Small intestine (tissue), 7 donors: ENCODE results near the gene ZNF527. TPM values are rescaled to one million over a fixed set of nuclear protein-coding genes. Genes with fewer than 3 reads are reported as not detected.
"Not testable (repeated sequence)": the region's sequence is repeated elsewhere in the genome, so short reads cannot be mapped to it uniquely, and the experiment has no call there.

Source experiments
- DNase-seq, 2 donors: peaks; one replicate each; pipeline versions ENCODE4 v3.0.0 to v3.0.0-alpha.2; 2013
- FAIRE-seq: peaks from 2 replicates; lab custom pipeline; 2012; peaks lifted over from hg19 to GRCh38; lab: Jason Lieb, UNC
- H3K27ac ChIP-seq, 3 donors: one replicate each; pipeline ENCODE4 v1.5.1; 2013; ENCODE audit warnings: low read length in 2 of 3, mild to moderate bottlenecking in 2 of 3, control low read depth in 1 of 3, inconsistent platforms in 1 of 3, low read depth in 1 of 3, moderate library complexity in 1 of 3
- H3K27me3 ChIP-seq, 3 donors: one replicate each; pipeline ENCODE4 v1.6.1; 2013; ENCODE audit warnings: low read length in 3 of 3, inconsistent platforms in 1 of 3; ENCODE audit not compliant: control insufficient read depth in 3 of 3, insufficient read depth in 3 of 3
- H3K36me3 ChIP-seq, 3 donors: one replicate each; pipeline ENCODE4 v1.6.1; 2013; ENCODE audit warnings: low read length in 3 of 3, inconsistent platforms in 1 of 3, low read depth in 1 of 3, mild to moderate bottlenecking in 1 of 3, moderate library complexity in 1 of 3; ENCODE audit not compliant: control insufficient read depth in 3 of 3, insufficient read depth in 2 of 3
- H3K4me1 ChIP-seq, 3 donors: one replicate each; pipeline ENCODE4 v1.6.1; 2013; ENCODE audit warnings: low read length in 2 of 3, inconsistent platforms in 1 of 3, low read depth in 1 of 3, mild to moderate bottlenecking in 1 of 3, moderate library complexity in 1 of 3; ENCODE audit not compliant: control insufficient read depth in 3 of 3, insufficient read depth in 2 of 3
- H3K4me3 ChIP-seq, 3 donors: one replicate each; pipeline ENCODE4 v1.5.1; 2013; ENCODE audit warnings: low read length in 3 of 3, control low read depth in 1 of 3, inconsistent platforms in 1 of 3, low read depth in 1 of 3, mild to moderate bottlenecking in 1 of 3, moderate library complexity in 1 of 3
- H3K9me3 ChIP-seq, 2 donors: one replicate each; pipeline ENCODE4 v1.6.1; 2013; ENCODE audit warnings: low read depth in 1 of 2, low read length in 1 of 2; ENCODE audit not compliant: control insufficient read depth in 2 of 2, insufficient read depth in 1 of 2
- whole genome bisulfite sequencing, 3 donors: extraction: QIAGEN DNeasy Blood & Tissue Kit; methylation state at CpG; one replicate each; pipeline ENCODE4 v1.1.7; 2013; 5-methylcytosine and 5-hydroxymethylcytosine counted together
- polyA plus RNA-seq, 4 donors: library from polyadenylated mRNA; stranded (reverse) in 3 of 4; unstranded in 1 of 4; fragments of 200-250 nt in 3 of 4; fragments of 120-200 nt in 1 of 4; gene quantifications; one replicate each; pipeline versions ENCODE4 v1.2.1 to v1.2.3, GENCODE V29; 2013
- donor health status: healthy with polysubstance abuse.
- donor health status: control.
- donor health status: control.
- donor health status: Bipolar disorder and iron deficiency.
- donor health status: healthy.

ZNF527 gene
- polyA plus RNA-seq, 4 donors, result 1.6 to 6.2 (median 2.9) TPM

DNA sequence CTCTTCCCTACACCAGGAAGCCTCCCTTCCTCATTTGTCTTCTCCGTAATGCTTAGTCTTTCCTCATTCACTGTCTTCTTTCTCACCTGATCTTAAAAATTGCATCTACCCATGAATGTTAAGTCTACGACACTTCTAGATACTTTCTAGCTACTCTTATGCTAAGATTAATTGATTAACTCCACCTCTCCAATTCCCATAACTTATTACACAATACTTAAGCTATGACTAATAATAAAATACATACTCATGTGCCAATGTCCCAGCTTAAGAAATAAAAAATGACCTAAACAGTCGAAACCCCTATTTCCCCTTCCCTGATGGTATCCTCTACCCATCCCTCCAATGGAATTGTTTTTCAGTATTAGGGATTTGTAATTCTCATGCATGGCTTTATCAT lies 22.8 kb upstream of the ZNF527 start:
- Histone ChIP-seq H3K27ac (no peak overlapping the region), H3K9me3 (peaks cover 0 to 10% of the 10 kb centered on the region in 2 donors), H3K4me3 (no peak overlapping the region), H3K27me3 (no peaks in the 10 kb centered on the region), H3K4me1 (no peaks in the 10 kb centered on the region), H3K36me3 (peaks cover 4 to 30% (median 7%) of the 10 kb centered on the region in 3 donors)
- FAIRE-seq, result no peak
- WGBS, 3 donors, result 94 to 99% (median 99%) methylated on average over 3 of the region's 3 CpGs
- DNase-seq, result no peak

DNA sequence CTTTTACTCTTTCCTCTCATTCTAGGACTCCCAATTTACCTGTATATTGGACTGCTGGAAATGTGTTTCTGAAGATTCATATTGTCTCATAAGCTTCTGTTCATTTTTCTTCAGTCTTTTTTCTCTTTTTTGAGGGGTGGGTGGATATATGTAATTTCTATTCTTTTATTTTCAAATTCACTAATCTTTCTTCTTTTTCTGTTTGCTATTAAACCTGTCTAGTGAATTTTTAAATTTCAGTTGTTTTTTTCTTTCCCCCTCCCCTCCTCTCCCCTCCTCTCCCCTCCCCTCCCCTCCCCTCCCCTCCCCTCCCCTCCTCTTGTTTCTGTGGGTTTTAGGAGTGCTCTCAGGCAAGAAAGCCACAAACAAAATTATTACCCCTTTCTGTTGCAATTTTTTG lies 16.9 kb upstream of the ZNF527 start:
- peaks cover 8 to 23% (median 13%) of the 10 kb centered on the region in 3 donors for H3K36me3 ChIP-seq
- FAIRE-seq, result no peak

DNA sequence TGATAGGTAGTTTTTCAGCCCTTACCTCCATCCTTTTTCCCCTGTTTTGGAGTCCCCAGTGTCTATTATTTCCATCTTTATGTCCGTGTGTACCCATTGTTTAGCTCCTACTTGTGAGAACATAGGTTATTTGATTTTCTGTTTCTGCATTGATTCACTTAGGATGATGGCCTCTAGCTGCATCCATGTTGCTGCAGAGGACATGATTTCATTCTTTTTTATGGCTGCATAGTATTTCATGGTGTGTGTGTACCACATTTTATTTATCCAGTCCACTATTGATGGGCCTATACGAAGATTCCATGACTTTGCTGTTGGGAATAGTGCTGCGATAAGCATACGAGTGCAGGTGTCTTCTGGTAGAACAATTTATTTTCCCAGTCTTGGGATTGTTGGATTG lies 15.0 kb upstream of the ZNF527 start:
- Histone ChIP-seq H3K4me3 (no peak overlapping the region), H3K36me3 (peaks cover 8 to 24% (median 15%) of the 10 kb centered on the region in 3 donors), H3K27ac (no peak overlapping the region), H3K9me3 (peaks cover 0 to 27% of the 10 kb centered on the region in 2 donors), H3K4me1 (no peaks in the 10 kb centered on the region), H3K27me3 (no peaks in the 10 kb centered on the region)
- no peak for FAIRE-seq
- no peak for DNase-seq
- WGBS, 3 donors, result 97 to 99% (median 99%) methylated on average over 4 of the region's 4 CpGs

More for the DNA sequence above, 16.9 kb upstream of the ZNF527 start:
- H3K27me3 ChIP-seq, result no peaks in the 10 kb centered on the region
- no peak for DNase-seq
- H3K9me3 ChIP-seq, result peaks cover 0 to 20% of the 10 kb centered on the region in 2 donors
- H3K4me3 ChIP-seq, result no peak overlapping the region
- H3K27ac ChIP-seq, result no peak overlapping the region
- no peaks in the 10 kb centered on the region for H3K4me1 ChIP-seq

DNA sequence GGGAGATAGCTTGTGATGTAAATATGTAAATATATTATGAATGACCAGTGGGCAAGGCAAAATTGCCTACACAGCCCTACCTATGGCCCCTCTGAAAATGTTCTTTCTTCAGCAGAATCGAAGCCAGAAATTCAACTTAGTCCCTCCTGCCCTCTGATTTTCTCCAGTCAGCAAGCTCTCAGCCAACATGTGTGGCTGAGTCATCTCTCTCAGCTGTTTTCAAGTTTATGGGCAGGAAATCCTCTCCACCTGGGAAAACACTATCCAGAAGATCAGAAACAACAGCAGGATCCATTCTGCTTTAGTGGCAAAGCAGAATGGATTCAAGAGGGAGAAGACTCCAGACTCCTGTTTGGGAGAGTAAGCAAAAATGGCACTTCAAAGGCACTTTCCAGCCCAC lies 8.9 kb upstream of the ZNF527 start:
- FAIRE-seq (no peak), DNase-seq (no peak)
- H3K4me3 ChIP-seq, result no peak overlapping the region
- peaks cover 11 to 37% (median 21%) of the 10 kb centered on the region in 3 donors for H3K36me3 ChIP-seq
- 78 to 94% (median 89%) methylated on average over 1 of the region's 1 CpG for WGBS, 3 donors
- H3K9me3 ChIP-seq, result peaks cover 8 to 63% of the 10 kb centered on the region in 2 donors
- H3K27ac ChIP-seq, result no peak overlapping the region
- H3K4me1 ChIP-seq, result no peaks in the 10 kb centered on the region
- H3K27me3 ChIP-seq, result no peaks in the 10 kb centered on the region

DNA sequence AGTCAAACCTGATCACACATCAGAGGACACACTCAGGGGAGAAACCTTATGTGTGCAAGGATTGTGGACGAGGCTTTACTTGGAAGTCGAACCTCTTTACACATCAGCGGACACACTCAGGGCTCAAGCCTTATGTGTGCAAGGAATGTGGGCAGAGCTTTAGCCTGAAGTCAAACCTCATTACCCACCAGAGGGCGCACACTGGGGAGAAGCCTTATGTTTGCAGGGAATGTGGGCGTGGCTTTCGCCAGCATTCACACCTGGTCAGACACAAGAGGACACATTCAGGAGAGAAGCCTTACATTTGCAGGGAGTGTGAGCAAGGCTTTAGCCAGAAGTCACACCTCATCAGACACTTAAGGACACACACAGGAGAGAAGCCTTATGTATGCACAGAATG lies 8.2 kb upstream of the ZNF527 start:
- no peaks in the 10 kb centered on the region for H3K4me1 ChIP-seq
- H3K4me3 ChIP-seq, result no peak overlapping the region
- H3K27ac ChIP-seq, result no peak overlapping the region
- 94 to 99% (median 97%) methylated on average over 6 of the region's 6 CpGs for WGBS, 3 donors
- FAIRE-seq (no peak), DNase-seq (no peak)
- H3K36me3 ChIP-seq, result peaks cover 11 to 37% (median 17%) of the 10 kb centered on the region in 3 donors
- peaks cover 8 to 66% of the 10 kb centered on the region in 2 donors for H3K9me3 ChIP-seq
- no peaks in the 10 kb centered on the region for H3K27me3 ChIP-seq

DNA sequence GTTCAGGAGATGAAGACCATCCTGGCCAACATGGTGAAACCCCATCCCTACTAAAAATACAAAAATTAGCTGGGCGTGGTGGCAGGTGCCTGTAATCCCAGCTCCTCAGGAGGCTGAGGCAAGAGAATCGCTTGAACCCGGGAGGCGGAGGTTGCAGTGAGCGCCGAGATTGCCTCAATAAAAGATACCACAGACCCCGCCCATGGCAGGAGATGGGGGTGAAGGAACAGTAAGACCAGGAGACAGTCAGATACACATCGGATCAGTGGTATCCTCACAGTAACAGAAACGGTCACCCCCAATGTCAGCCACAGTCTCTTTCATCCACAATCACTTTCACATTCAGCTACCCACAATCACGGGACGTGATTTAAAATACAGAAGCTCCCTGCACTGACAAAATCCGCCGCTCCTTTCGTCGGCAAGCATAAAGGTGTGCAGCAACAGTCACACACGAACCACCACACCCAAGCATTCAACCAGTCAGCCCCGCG lies 466 bp upstream of the ZNF527 start:
- not testable (repeated sequence) for FAIRE-seq, H3K36me3 ChIP-seq, DNase-seq, H3K4me1 ChIP-seq, H3K27me3 ChIP-seq
- Histone ChIP-seq H3K4me3 (peak overlapping the region; percentile 40 to 76 (median 72)), H3K27ac (peak overlapping the region; percentile 83 to 96 (median 86)), H3K9me3 (peaks cover 3 to 37% of the 10 kb centered on the region in 2 donors)
- WGBS, 3 donors, result 1 to 10% (median 6%) methylated on average over 18 of the region's 18 CpGs

DNA sequence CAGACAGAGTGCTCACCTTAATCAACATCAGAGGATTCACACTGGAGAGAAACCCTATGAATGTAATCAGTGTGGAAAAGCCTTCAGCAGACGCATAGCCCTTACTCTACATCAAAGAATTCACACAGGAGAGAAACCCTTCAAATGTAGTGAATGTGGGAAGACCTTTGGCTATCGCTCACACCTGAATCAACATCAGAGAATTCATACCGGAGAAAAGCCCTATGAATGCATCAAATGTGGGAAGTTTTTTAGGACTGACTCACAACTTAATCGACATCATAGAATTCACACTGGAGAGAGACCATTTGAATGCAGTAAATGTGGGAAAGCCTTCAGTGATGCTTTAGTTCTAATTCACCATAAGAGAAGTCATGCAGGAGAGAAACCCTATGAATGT lies 18.3 kb downstream of the ZNF527 start:
- H3K36me3 ChIP-seq, result peaks cover 4 to 25% (median 16%) of the 10 kb centered on the region in 3 donors
- FAIRE-seq, result no peak

DNA sequence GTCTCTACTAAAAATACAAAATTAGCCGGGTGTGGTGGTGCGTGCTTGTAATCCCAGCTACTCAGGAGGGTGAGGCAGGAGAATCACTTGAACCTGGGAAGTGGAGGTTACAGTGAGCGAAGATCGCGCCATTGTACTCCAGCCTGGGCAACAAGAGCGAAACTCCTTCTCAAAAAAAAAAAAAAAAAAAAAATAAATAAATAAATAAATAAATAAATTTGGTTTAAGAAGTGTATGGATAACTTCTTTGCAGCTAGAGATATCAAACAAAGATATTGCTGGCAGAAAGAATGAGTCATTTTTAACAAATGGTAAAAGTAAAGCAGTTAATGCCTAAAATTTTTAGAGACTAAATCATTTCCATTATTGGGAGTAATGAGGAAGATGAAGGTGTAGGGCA lies 20.5 kb downstream of the ZNF527 start:
- WGBS, 3 donors, result 96 to 99% (median 97%) methylated on average over 5 to 6 of the region's 6 CpGs
- peaks cover 0 to 16% (median 5%) of the 10 kb centered on the region in 3 donors for H3K36me3 ChIP-seq
- not testable (repeated sequence) for FAIRE-seq, H3K27ac ChIP-seq, DNase-seq, H3K4me1 ChIP-seq, H3K27me3 ChIP-seq, H3K4me3 ChIP-seq
- peaks cover 8 to 46% of the 10 kb centered on the region in 2 donors for H3K9me3 ChIP-seq

More for the DNA sequence above, 18.3 kb downstream of the ZNF527 start:
- peaks cover 9 to 45% of the 10 kb centered on the region in 2 donors for H3K9me3 ChIP-seq
- no peak overlapping the region for H3K27ac ChIP-seq
- H3K4me1 ChIP-seq, result no peaks in the 10 kb centered on the region
- no peaks in the 10 kb centered on the region for H3K27me3 ChIP-seq
- 97 to 99% (median 98%) methylated on average over 4 of the region's 4 CpGs for WGBS, 3 donors
- H3K4me3 ChIP-seq, result no peak overlapping the region
- no peak for DNase-seq

DNA sequence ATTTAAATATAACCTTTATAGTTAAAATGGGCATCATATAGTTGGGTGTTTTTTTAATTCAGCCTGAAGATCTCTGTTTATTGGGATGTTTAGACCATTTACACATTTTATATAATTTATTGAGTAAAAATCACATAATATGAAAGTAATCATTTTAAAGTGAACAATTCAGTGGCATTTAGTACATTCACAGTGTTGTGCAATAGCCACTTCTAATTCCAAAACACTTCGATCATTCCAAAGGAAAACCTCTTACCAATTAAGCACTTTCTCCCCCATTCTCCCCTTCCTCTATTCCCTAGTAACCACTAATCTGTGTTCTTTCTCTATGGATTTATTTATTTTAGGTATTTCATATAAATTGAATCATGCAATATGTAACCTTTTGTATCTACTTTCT lies 30.2 kb downstream of the ZNF527 start:
- no peak overlapping the region for H3K4me3 ChIP-seq
- H3K36me3 ChIP-seq, result no peaks in the 10 kb centered on the region
- no peaks in the 10 kb centered on the region for H3K27me3 ChIP-seq
- DNase-seq (no peak), FAIRE-seq (peak; percentile 19)
- H3K4me1 ChIP-seq, result no peaks in the 10 kb centered on the region
- H3K9me3 ChIP-seq, result peaks cover 9 to 58% of the 10 kb centered on the region in 2 donors
- WGBS, 3 donors, result 91 to 95% (median 92%) methylated on average over 1 of the region's 1 CpG
- H3K27ac ChIP-seq, result no peak overlapping the region
